Measurements from ENCODE around the gene GLG1.
"Not testable (repeated sequence)": the region's sequence is repeated elsewhere in the genome, so short reads cannot be mapped to it uniquely, and the experiment has no call there.

The GLG1 gene

GRCh38 chr16:74574146-74574545 lies 32.8 kb downstream of the GLG1 start:
- DNase-seq = no peak

GRCh38 chr16:74573622-74574021 lies 33.3 kb downstream of the GLG1 start:
- no peak for DNase-seq

GRCh38 chr16:74570412-74571301 lies 36.3 kb downstream of the GLG1 start:
- DNase-seq = no peak

GRCh38 chr16:74568961-74569631 lies 37.8 kb downstream of the GLG1 start:
- no peak for DNase-seq

- DNase-seq = no peak
Measured at GRCh38 chr16:74567901-74568300, 39.0 kb downstream of the GLG1 start.

- DNase-seq = no peak
Measured at GRCh38 chr16:74565378-74565777, 41.5 kb downstream of the GLG1 start.

- DNase-seq = no peak
Measured at GRCh38 chr16:74564451-74564984, 42.4 kb downstream of the GLG1 start.

GRCh38 chr16:74563828-74564263 lies 43.1 kb downstream of the GLG1 start:
- DNase-seq = no peak

GRCh38 chr16:74562117-74562516 lies 44.8 kb downstream of the GLG1 start:
- no peak for DNase-seq

GRCh38 chr16:74561626-74562025 lies 45.3 kb downstream of the GLG1 start:
- DNase-seq = no peak

GRCh38 chr16:74560912-74561311 lies 46.0 kb downstream of the GLG1 start:
- no peak for DNase-seq

GRCh38 chr16:74558873-74559272 lies 48.0 kb downstream of the GLG1 start:
- DNase-seq = no peak

GRCh38 chr16:74557275-74557674 lies 49.6 kb downstream of the GLG1 start:
- DNase-seq = no peak

GRCh38 chr16:74556375-74556922 lies 50.5 kb downstream of the GLG1 start:
- no peak for DNase-seq

- DNase-seq = not testable (repeated sequence)
Measured at GRCh38 chr16:74552357-74552756, 54.6 kb downstream of the GLG1 start.

- DNase-seq = not testable (repeated sequence)
Measured at GRCh38 chr16:74550227-74551019, 56.5 kb downstream of the GLG1 start.

- not testable (repeated sequence) for DNase-seq
Measured at GRCh38 chr16:74546112-74546511, 60.8 kb downstream of the GLG1 start.

GRCh38 chr16:74542911-74543578 lies 63.9 kb downstream of the GLG1 start:
- DNase-seq = not testable (repeated sequence)

- not testable (repeated sequence) for DNase-seq
Measured at GRCh38 chr16:74540663-74541062, 66.3 kb downstream of the GLG1 start.

GRCh38 chr16:74538801-74539200 lies 68.1 kb downstream of the GLG1 start:
- not testable (repeated sequence) for DNase-seq

- not testable (repeated sequence) for DNase-seq
Measured at GRCh38 chr16:74537746-74538145, 69.2 kb downstream of the GLG1 start.

GRCh38 chr16:74534650-74535049 lies 72.3 kb downstream of the GLG1 start:
- DNase-seq = not testable (repeated sequence)
